NCI-H1436 treated with DMSO at 0.1 percent for 48 hours (cell line): ENCODE data around the gene MMP12.
"Not testable (repeated sequence)": the region's sequence is repeated elsewhere in the genome, so short reads cannot be mapped to it uniquely, and the experiment has no call there.

Experiments used
- DNase-seq: peaks from one replicate; lab custom pipeline; 2025; lab: John Stamatoyannopoulos, UW

Gene MMP12

GRCh38 chr11:102874852-102875251 is at the start of gene MMP12:
MMP12 (minus strand) TSS chr11:102874982; CDS start chr11:102874937, 45 bp downstream.
- no peak for DNase-seq

- DNase-seq: no peak
Measured at GRCh38 chr11:102921587-102922220, 46.9 kb upstream of the MMP12 start.

- DNase-seq: no peak
Measured at GRCh38 chr11:102920118-102920684, 45.4 kb upstream of the MMP12 start.

DNA sequence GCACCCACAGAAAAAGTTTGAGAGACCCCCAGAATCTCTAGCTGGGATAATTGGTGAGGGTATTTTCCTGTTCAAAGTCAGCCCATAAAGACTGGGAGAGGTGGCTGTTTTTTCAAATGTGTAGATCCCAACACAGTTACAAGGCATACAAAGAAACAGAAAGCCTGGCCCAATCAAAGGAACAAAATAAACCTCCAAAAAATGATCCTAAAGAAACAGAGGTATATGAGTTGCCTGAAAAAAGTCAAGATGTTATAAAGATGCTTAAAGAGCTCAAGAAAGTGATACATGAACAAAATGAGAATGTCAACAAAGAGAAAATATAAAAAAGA is 40.2 kb upstream of the MMP12 start:
- no peak for DNase-seq

DNA sequence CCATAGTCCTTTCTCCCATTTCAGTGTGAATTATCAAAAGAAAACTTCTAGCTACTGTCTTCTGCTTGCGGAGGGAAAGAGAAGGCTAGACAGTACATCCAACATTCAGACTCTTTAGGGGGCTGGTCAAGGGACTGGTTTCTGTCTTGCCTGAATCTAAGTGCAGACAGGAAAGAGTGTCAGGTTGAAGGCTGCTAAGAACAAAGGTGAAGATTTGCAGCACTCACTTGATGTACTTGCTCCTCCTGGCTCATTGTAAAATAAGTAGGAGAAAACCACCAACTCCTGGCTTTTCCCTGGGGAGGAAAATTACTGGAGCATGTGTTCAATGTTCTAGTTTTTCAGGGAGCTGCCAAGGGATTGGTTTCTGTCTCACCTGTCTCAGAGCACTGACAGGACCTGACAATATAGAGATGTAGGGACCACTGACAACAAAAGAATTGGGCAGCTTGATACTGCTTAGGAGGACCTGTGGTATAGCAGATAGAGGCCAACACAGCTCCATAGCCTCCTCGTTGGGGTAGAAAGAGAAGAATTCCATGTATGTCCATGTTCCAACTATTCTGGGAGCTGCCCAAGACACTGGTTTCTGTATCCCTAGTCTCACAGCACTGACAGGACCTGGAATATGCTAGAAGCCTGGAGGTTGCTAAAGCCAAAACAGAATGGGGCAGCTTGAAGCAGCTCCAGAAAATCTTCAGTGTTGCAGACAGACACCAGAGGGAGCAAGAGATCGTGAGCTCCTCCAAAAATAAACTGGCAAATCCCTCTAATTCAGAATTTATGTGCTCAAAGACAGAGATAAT is 39.7 kb upstream of the MMP12 start:
- DNase-seq: no peak

DNA sequence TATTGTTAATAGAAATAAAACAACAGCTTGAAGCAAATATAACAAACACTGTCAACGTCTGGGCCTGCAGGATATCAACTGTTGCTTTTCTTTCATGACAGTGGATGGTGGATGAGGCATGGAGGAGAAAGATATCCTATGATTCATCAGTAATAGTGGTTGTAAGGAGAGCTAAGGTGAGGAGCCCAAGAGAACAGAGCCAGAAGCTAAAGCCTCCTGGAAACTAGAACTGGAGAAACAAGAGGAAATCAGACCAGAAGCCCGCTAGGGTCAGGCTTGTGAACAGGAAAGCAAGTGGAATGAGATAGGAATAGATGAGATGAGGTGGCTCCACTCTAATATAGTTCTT is 37.7 kb upstream of the MMP12 start:
- no peak for DNase-seq

GRCh38 chr11:102911758-102912481 is 37.1 kb upstream of the MMP12 start:
- no peak for DNase-seq

DNA sequence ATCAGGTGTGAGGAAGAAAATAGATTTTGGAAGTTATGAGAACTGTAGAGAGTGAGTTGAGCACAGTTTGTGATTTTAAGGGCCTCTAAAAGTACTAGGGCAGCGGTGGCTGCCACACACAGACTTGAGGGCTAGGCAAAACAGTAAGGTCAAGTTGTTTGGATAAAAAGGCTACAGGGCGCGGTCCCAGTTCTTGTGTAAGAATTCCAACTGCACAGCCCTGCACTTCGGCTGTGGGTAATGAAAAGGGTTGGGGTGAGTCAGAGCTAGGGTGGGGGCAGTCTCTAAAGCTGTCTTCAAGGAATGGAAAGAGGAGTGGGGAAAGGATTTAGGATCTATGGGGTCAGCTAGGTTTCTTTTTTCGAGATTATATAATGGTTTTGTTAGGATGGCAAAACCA is 31.1 kb upstream of the MMP12 start:
- not testable (repeated sequence) for DNase-seq

DNA sequence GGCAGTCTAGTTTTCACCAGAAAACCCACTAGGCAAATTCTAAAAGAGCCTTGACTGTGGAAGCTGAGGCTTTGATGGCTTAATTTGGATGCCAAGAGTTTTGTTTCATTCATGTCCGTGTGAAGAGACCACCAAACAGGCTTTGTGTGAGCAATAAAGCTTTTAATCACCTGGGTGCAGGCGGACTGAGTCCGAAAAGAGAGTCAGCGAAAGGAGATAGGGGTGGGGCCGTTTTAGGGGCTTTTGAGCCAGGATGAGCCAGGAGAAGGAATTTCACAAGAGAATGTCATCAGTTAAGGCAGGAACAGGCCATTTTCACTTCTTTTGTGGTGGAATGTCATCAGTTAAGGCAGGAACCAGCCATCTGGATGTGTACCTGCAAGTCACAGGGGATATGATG is 29.1 kb upstream of the MMP12 start:
- not testable (repeated sequence) for DNase-seq

DNA sequence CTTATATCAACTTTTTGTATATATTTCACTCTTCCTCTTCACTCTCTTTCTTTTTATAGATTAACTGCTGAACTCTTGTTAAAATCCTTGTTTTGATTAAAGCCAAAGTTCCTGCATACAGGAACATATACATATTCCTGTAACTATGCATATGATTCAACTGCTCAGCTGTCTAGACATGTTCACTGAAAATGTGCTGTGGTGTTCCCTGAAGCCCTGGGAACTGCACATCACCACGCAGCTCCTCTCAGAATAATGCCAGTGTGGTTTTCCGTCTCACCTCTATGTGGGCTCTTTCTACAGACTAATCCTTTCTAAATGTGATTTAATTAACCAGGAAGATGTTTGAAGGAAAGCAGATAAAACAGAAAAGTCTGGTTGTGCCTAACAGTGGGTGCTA is 25.6 kb upstream of the MMP12 start:
- no peak for DNase-seq

DNA sequence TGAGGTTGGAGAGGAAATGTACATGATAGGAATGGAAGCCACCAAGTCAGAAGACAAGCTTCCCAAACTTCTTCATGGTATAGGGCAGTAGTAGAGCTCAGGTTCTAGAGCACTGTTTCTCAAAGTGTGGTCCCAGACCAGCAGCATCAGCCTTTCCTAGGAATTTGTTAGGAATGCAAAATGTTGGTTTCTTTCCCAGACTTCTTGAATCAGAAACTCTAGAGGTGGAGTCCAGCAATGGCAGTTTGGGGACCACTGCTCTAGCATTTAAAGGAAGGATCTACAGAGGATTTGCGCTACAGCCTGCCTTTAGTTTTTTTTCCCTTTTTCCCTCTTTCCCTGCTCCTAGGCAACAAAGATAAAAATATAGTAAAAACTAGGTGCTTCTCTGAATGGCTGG is 17.0 kb upstream of the MMP12 start:
- no peak for DNase-seq

GRCh38 chr11:102886999-102887398 is 12.2 kb upstream of the MMP12 start:
- no peak for DNase-seq

DNA sequence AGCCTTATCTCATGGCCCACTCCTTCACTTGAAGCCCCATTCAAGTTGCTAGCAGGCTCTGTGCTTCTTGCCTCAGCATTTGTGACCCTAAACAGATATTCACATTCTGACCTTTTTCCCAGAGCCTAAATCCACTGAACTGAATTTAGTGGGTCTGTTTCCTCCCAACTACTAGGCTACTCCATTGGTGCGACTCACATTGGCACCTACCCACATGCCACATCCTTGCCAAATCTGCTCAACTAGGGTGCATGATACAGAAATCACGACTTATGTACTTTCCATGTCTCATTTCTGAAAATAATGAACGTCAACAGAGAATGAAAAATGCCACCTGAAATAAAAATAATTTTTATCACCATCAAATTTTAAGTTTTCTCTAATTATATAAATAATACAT is 8.4 kb upstream of the MMP12 start:
- DNase-seq: no peak

GRCh38 chr11:102882389-102883024 is 7.7 kb upstream of the MMP12 start:
- DNase-seq: no peak

- DNase-seq: no peak
Measured at GRCh38 chr11:102879801-102880200, 5.0 kb upstream of the MMP12 start.

DNA sequence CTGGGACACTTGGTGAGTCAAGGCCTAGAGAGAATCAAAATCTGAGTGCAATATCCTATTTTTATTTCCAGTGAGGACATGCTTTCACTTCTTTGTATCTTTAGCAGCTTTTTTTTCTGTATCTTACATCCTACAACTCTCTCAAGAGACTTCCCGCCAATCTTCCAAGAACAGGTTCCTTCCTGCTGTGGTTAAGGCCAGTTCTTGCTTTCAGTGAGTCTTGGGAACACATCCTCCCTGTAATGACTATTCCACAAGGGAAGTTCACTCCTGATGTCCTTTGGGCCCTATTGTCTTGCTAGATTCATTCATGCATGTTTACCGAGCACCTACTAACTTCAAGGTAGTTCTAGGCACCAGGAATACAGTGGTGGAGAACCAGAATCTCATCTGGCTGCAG is 3.8 kb upstream of the MMP12 start:
- DNase-seq: no peak

DNA sequence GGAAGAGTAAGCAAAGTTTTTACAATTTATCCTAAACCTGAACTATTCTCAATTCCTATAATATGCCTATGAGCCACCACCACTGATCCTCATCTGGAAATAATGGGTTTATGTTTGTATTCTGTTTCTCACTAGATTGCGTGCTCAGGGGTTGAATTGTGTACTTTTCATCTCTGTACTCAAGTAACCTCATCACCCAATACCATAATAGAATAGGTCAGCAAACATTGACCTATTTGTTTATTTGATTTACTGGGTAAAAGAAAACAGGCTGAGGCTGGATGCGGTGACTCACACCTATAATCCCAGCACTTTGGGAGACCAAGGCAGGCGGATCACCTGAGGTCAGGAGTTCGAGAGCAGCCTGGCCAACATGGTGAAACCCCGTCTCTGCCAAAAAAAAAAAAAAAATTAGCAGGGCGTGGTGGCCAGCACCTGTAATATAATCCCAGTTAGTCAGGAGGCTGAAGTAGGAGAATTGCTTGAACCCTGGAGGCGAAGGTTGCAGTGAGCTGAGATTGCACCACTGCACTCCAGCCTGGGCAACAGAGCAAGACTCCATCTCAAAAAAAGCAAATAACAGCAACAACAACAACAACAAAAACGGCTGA is 5.3 kb downstream of the MMP12 start:
- not testable (repeated sequence) for DNase-seq

DNA sequence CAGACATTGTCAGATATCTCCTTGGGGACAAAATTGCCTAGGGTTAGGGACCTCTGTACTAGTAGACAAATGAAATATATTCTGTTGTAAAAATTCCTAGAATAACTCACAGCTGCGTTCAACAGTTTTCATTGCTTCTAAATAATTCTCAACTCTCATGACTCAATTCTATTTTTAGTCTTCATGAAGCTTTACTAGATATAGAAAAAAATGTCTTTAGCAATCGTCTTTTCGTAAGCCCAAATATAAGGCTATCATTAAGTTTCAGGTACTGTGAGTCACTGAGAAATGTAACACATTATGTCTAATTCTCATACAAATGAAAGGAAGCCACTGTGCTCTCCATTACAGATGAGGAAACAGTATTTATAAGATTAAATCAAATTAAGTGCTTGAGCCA is 6.4 kb downstream of the MMP12 start:
- DNase-seq: no peak

DNA sequence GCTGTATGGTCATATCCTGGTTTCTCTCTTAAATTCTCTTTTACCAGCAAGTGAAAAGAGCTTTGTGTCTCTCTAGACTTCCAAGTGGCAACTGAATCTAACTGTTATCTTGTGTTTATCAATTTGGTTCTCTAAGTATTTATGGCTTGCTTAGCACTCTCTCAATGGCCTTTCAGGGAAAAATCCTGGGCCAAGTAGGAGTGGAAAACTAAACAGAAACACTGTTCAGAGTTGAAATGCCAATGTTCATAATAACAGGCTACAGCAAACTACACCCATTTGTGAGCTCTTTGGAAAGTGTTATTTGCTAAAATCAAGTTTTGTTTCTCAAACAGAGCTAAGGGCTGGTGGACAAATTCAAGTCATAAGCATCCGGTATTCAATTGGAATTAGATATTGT is 10.1 kb downstream of the MMP12 start:
- DNase-seq: no peak

- DNase-seq: no peak
Measured at GRCh38 chr11:102853956-102854355, 20.8 kb downstream of the MMP12 start.

DNA sequence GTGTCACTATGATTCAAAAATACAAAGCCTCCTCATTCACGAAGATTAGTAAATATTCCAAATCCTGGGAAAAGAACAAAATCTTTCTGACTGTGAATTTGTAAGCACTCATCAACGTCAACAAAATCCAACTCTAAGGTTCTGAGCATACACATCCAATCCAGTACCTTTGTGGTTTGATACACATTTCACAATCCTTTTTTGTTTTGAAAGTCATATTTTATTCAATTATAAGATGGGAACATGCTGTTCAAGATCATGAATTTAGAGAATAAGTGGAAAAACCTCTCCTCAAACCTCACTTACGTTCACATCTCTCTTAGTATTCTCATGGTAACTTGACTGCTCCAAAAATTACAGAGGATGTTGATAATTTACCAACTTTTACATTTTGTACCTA is 21.7 kb downstream of the MMP12 start:
- no peak for DNase-seq
